GM15510 (cell line): Measurements from ENCODE around the gene KLHL25.

Experiments used
- POLR2A ChIP-seq: IDR thresholded peaks from 3 replicates; pipeline ENCODE4 v1.6.1; 2011; ENCODE audit warnings: borderline replicate concordance; ENCODE audit not compliant: insufficient read length; ENCODE audit errors: extremely low read depth

The KLHL25 gene

GRCh38 chr15:85821545-85821944 lies 26.8 kb upstream of the KLHL25 start:
- no peak for TF ChIP-seq POLR2A

- no peak for TF ChIP-seq POLR2A
Observed at GRCh38 chr15:85819938-85820337, 25.2 kb upstream of the KLHL25 start.

- no peak for TF ChIP-seq POLR2A
Observed at GRCh38 chr15:85813234-85813633, 18.5 kb upstream of the KLHL25 start.

GRCh38 chr15:85810075-85810474 lies 15.3 kb upstream of the KLHL25 start:
- no peak for TF ChIP-seq POLR2A

- TF ChIP-seq POLR2A, result no peak
Observed at GRCh38 chr15:85805420-85805819, 10.7 kb upstream of the KLHL25 start.

GRCh38 chr15:85804481-85805170 lies 9.9 kb upstream of the KLHL25 start:
- no peak for TF ChIP-seq POLR2A

- no peak for TF ChIP-seq POLR2A
Observed at GRCh38 chr15:85800478-85801123, 5.9 kb upstream of the KLHL25 start.

- no peak for TF ChIP-seq POLR2A
Observed at GRCh38 chr15:85795337-85796305, 896 bp upstream of the KLHL25 start.

GRCh38 chr15:85793641-85794597 lies 806 bp downstream of the KLHL25 start:
- no peak for TF ChIP-seq POLR2A

GRCh38 chr15:85792912-85793590 lies 1.7 kb downstream of the KLHL25 start:
- TF ChIP-seq POLR2A, result no peak

- TF ChIP-seq POLR2A, result no peak
Observed at GRCh38 chr15:85792102-85792731, 2.5 kb downstream of the KLHL25 start.

- no peak for TF ChIP-seq POLR2A
Observed at GRCh38 chr15:85789496-85789875, 5.2 kb downstream of the KLHL25 start.
